Measurements from ENCODE around the gene IQGAP3.

The IQGAP3 gene

DNA sequence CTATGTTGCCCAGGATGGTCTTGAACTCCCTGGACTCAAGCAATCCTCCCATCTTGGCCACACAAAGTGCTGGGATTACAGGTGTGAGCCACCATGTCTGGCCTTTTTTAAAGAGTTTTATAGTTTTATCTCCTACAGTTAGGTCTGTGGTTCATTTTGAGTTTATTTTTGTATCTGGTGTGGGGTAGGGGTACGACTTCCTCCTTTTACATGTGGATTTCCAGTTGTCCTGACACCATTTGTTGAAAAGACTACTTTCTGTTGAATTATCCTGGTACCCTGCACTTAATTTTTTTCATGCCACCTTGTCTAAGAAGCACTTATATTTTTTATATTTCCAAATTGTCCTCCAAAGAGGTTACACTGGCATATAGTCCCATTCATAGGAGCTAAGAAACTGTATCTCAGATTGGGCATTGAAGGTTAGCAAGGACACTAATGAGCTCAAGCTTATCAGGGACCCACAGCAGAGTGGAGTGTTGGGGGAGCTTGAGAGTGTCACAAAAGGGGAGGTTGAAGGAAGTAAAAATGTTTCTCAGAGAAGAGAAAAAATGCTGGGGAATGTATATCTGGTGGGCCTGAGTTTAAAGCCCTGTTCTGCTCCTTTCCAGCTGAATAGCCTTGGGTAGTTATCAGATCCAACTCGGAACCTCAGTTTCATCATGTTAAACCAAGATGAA, 48.4 kb downstream of the IQGAP3 start:
- FAIRE-seq = peak; percentile 26
- DNase-seq (ENCODE audit: extremely low spot score, insufficient read length, low read depth) = no peak

DNA sequence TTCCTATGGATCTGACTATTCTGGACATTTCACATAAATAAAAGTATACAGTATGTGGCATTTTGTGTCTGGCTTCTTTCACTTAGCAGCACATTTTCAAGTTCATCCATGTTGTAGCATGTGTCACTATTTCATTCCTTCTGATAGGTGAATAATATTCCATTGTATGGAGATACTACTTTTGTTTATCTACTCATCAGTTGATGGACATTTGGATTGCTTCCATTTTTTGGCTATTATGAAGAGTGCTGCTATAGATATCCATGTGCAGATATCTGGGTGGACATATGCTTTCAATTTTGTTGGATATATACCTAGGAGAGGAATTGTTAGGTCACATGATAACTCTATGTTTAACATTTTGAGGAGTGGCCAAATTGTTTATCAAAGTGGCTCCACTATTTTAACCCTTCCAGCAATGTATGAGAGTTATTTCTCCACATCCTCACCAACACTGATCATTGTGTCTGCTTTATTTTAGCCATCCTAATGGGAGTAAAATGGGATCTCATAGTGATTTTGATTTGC, 49.9 kb downstream of the IQGAP3 start:
- no peak for FAIRE-seq

DNA sequence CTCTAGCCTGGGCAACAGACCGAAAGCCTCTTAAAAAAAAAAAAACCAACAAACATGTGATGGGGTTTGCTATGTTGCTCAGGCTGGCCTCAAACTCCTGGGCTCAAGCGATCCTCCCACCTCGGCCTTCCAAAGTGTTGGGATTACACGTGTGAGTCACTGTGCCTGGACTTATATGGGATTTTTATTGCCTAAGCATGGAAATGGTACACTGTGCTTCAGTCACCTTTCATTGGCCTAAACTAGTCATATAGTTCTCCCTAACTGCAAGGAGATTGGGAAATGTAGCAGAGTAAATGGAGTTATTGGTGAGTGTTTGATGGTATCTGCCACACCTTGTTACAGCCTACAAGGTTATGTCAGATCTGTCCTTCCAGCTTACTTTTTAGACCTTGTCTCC, 54.6 kb downstream of the IQGAP3 start:
- DNase-seq (ENCODE audit: extremely low spot score, insufficient read length, low read depth) = no peak
- FAIRE-seq = no peak

More for the DNA sequence above, 49.9 kb downstream of the IQGAP3 start:
- no peak for DNase-seq (ENCODE audit: extremely low spot score, insufficient read length, low read depth)

DNA sequence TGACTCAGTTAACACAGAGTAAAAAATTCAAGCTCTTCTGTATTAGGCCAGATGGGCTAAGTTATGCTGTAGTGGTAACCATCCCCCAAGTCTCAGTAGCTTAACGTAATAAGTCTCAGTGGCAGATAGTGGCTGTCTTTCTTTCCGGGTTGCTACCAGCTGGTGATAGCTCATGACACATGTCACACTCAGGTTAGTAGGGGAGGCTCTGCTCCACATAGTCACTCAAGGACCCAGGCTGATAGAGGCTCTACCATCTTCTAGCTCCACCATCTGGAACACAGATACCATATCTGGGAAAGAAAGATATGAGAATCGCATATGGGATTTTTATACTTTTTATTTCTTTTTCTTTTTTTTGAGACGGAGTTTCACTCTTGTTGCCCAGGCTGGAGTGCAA, 55.5 kb downstream of the IQGAP3 start:
- FAIRE-seq (no peak), DNase-seq (ENCODE audit: extremely low spot score, insufficient read length, low read depth) (no peak)

DNA sequence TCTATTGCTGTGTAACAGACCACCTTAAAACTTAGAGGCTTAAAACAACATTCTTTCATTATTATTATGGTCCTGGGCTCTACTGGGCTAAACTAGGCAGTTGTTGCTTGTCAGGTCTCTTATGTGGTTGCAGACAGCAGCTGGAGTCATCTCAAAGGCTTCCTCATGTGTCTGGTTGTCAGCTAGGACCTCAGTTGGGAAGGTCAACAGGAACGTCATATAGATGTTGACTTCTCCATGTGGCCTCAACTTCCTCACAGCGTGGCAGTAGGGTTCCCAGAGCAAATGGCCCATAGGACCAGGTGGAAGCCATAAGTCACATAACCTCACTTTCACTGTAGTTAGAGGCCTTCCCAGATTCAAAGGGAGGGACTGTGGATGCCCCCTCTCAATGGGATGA, 56.4 kb downstream of the IQGAP3 start:
- DNase-seq (ENCODE audit: extremely low spot score, insufficient read length, low read depth) (no peak), FAIRE-seq (no peak)

DNA sequence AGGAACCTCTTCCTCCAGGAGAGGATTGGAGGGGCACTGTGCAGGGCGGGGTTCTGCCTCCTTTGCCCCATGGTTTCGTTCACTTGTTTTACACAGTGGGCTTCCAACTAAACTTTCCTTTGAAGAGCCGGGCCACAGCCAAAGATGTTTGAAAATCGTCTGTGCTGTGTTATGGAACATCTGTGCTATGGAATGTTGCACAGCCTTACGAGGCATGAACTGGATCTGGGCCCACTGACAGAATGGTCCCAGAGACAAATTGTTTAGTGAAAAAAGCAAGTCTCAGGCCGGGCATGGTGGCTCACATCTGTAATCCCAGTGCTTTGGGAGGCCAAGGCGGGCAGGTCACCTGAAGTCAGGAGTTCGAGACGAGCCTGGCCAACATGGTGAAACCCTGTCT, 59.2 kb downstream of the IQGAP3 start:
- FAIRE-seq (no peak), DNase-seq (ENCODE audit: extremely low spot score, insufficient read length, low read depth) (no peak)

DNA sequence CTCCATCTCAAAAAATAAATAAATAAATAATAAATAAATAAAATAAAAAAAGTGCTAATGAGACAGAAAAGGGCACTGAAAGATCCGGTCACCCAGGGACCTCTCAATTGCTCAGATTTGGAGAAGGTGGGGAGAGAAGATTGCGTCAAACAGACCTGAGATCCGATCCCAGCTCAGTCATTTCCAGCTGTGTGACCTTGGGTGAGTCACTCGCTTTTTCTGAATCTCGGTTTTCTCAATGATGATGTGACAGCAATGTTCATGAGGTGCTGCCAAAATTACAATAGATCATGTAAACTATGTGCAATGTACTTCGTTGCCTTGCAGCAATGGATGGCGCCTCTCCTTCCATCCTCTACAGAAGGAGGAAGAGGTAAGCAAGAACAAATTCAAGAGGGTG, 60.7 kb downstream of the IQGAP3 start:
- no peak for DNase-seq (ENCODE audit: extremely low spot score, insufficient read length, low read depth)
- FAIRE-seq = no peak

DNA sequence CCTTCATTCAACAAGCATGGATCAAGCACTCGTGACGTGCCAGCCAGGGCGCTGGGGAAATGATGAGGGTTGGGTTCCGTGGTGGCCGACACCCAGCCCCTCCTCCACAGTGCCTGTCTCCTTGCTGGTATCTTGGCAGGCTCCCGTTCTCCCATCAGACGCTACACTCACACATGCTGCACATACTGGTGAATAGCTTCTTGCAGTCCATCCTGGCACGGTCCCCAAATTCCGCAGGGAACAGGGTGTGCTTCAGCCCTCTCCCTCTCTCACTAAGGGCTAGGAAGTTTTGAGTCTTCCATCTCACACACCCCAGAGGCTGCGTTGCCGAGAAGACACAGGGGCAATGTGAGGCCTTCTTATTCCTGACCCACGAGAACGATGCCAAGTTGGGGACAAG, 61.7 kb downstream of the IQGAP3 start:
- no peak for DNase-seq (ENCODE audit: extremely low spot score, insufficient read length, low read depth)
- no peak for FAIRE-seq

DNA sequence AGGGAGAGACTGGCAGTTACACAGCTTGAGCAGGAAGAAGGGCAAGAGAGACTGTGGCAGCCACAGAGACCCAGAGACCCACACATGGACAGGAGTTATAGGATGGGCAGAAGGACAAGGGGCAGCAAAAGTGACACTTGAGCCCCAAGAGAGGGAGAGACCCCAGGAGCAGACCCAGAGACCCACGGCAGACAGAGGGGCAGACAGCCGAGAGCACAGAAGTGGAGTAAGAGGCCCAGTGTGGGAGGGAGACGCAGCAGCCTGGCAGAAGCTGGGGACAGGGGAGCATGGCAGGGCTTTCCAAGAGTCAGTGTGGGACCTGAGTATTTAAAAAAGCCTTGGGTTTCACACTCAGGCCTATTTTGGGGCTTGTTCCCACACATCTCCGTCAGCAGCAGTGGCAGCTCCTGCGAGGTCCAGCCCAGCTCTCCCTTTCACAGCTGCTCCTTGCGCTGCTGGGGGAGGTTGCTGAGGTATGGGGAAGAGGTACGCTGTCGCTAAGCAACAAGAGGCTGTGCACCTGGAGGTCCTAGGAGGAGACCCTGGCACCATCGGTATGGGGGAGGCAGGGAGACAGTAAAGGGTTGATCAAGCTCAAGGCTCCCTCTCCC, 62.8 kb downstream of the IQGAP3 start:
- FAIRE-seq (no peak), DNase-seq (ENCODE audit: extremely low spot score, insufficient read length, low read depth) (no peak)

DNA sequence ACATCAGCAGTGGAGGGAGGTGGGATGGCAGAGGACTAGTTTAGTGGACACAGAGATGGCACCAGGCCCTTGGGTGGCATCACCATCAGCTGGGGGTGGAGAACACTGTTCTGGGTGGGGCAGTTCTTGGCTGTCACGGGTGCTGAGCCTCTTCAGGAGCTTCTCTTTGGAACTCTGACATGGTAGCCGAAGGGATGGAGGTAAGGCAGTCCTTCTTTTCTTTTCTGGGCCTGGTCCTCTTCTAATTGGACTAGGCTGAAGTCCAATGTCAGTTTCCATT, 63.5 kb downstream of the IQGAP3 start:
- FAIRE-seq = no peak
- no peak for DNase-seq (ENCODE audit: extremely low spot score, insufficient read length, low read depth)

DNA sequence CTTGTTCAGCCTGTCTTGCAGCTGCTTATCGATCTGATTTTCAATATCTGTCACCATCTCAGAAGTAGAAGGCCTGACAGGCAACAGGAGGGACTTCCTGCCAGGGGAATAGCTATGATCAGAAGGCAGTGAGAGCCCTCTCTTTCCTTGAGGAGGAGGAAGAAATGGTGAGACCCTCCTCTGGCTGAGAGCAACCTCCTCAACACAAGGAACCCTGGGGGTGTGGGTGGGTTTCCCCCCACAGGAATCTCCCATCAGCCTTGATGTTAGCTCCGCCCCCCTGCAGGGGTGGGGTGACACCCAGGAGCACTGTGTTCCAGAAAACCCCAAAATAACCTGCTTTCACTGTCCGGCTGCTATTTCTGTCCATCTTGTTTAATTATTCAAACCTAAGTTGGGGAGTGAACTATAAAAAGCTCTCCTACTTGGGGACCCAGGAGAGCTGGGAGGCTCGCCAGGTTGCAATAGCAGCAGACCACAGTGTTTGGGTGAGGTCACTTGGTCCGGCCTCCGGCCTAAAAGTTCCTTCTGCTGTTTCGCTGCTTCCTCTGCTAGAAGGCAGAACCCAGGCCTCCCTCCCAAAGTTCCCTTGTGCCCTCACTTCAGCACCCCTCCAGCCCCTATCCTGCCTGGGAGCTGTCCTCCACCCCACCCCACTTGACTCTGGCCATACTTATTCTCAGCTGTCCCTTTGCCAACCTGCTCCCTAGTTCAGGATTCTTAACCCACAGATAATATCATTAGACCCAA, 64.0 kb downstream of the IQGAP3 start:
- no peak for DNase-seq (ENCODE audit: extremely low spot score, insufficient read length, low read depth)
- FAIRE-seq = peak; percentile 65

DNA sequence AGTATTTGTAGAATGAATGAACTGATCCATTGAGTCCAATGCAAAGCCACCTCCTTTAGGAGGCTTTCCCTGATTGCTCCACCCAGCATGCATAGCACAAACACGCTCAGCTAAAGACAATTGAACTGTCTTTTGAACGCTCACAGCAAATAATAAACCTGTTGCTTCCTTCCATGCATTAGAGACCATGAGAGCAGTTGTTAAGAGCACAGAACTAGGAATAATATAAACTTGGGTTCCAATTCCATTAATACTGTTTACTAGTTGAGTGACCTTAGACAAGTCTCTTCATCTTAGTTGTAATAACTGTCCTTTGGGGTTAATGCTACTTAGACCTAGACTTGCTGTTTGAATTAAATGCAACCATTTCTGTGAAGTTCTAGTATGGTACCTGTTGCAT, 65.9 kb downstream of the IQGAP3 start:
- DNase-seq (ENCODE audit: extremely low spot score, insufficient read length, low read depth) (no peak), FAIRE-seq (no peak)

DNA sequence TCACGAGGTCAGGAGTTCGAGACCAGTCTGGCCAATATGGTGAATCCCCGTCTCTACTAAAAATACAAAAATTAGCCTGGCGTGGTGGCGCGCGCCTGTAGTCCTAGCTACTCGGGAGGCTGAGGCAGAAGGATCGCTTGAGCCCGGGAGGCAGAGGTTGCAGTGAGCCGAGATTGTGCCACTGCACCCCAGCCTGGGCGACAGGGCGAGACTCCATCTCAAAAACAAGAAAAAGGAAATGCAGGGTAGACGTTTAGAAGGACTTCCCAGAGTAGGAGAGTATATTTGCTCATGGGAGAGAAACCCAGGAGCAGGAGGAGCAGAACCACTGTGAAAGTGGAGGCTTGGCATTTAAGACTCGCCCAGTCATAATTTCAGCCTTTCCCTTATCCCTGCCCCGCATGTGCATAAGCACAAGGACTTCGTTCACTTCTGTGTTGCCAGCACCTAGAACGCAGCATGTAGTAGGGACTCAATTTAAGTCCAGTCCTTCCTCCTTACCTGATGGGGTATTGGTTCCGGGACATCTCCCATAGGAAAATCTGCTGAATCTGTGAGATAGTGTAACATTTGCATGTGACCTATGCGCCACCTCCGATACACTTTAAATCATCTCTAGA, 66.6 kb downstream of the IQGAP3 start:
- FAIRE-seq (no peak), DNase-seq (ENCODE audit: extremely low spot score, insufficient read length, low read depth) (no peak)

DNA sequence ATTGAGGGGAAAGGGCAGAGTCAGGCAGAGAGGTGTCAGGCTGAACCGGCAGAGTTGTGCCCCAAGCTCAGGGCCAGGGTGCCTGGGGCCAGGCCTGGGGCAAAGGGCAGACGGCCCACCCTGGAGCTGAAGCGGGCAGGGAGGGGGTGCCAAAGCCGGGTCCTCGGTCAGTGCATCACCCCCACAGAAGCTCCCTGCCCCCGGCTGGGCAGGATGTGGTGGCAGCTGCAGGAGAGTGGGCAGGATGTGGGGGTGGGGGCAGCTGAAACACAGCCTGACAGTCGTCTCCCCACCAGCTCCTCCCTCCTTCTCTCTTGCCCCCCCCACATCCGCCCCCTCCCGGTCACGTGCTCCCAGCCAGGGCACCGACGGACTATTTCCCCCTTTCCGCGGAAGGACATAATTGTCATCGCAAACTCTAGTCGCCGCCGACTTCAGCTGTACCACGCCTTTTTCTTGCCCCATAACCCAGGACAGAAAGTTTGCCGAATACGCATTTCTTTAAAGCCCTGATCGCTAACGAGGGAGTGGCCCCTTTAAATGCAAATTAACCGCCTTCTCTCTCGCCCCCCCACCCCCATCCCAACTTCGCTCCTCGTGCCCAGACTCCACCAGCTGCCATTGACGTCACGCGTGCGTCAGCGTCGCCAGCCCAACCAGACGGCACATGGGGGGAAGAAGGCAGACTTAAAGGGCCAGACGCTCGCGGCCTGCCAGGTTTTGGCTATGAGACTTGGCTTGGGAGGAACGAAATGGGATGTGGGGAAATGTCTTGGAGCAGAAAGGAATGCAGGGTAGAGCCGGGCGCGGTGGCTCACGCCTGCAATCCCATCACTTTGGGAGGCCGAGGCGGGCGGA, 67.3 kb downstream of the IQGAP3 start:
- FAIRE-seq (peak; percentile 93), DNase-seq (ENCODE audit: extremely low spot score, insufficient read length, low read depth) (no peak)

DNA sequence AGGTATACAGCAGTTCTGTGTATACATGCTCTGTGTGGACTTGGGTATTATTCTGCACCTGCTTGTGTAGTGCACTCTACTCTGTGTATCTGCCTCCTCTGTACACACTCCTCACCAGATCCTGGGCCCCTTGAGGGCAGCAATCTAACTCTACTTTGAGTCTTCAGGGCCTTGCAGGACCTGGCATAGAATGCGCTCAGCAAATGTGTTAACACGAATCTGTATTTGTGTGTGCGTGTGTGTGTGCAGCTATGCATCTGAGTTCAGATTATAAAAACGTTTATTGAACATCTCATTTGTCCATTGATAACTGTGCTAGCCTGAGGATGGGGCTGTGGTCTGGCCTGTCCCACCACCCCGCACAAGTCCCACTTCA, 67.9 kb downstream of the IQGAP3 start:
- no peak for DNase-seq (ENCODE audit: extremely low spot score, insufficient read length, low read depth)
- no peak for FAIRE-seq

DNA sequence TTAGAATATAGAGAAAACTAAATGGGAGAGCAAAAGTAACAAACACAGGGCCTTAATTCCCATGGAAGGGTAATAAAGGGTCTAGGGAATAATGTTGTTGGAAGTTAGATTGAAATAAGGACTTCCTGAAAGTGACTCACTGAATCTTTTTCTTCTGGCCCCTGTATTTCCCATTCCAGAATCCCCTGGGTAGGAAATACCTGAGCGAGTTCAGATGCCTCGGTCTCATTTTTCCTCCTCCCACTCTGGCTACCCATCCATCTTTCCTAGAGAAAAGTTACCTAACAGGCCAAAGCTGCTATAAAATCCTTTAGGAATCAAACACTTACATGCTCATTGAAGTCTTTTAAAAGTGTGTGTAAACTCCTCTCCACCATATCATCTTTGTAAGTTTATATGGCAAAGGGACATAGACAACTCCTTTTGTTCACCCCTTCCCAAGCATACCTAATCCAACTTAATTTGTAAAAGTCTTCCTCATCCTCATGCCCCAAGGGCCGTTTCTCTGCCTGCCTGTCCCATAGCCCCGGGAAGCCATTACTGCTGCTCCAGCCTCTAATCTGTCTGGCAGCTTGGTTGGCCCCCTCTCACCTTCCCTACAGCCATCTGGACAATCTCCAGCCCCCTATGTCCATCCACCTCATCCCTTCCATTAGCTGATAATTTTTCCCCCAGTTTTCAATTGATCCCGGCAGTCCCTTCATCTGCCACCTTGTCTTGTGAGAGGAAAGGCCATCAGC, 68.5 kb downstream of the IQGAP3 start:
- FAIRE-seq (no peak), DNase-seq (ENCODE audit: extremely low spot score, insufficient read length, low read depth) (no peak)

DNA sequence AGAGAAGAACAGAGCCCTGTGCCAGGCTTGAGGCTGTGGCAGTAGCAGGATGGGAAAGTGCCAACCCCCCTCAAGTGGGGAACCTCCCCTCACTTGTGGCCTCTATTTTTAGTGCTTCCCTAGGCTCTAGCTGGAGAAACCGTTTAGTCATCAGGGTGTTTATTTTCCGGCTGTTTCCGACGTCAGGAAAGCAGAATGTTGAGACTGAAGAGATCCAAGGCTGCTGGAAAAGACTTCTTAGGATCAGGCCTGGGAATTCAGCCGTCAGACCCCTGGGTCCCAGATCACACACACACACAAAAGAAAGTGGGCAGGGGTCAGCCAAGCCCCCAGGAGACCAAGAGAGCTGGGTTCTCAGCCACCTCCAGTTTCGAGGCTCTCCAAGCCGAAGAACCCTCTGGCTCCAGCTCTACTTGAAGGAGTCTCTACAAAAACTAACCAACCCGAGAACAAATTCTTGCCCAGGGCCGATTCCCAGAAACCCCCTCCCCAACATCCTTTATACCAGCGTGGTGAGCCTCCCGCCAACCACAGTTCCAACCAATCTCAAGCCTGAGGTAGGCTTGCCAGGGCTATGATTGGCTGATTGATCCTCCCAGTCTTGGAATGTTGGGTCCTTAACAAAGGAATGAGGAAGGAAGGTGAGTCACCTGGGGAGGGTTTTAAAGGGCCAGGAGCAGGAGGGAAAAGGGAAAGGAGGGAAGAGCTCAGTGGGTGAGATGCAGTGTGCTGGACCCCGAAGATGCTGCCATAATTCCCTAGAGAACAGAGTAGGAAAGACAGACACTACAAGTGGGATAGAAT, 69.3 kb downstream of the IQGAP3 start:
- FAIRE-seq = no peak
- no peak for DNase-seq (ENCODE audit: extremely low spot score, insufficient read length, low read depth)

DNA sequence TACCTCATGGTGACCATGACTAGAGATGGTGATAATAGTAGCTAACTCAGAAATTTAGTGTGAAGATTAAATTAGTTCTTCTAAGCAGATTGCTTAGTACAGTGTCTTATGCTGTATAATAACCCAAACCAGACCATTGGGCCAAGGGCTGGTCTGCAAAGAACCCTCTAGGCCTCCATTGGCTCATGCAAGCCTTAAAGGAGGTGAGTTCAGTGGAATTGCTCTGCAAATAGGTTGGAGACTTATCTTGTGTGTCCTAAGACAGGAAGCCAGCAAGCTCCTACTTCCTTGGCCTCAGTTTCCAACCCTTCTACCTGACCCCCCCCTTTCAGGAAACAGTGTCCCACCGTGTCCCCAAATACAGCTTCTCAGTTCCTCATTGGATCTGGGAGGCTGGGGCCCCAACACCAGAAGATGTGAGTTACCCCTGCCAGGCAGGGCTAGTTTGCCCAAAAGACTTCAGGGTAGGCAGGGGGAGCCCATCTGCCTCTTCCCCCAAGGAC, 69.9 kb downstream of the IQGAP3 start:
- DNase-seq (ENCODE audit: extremely low spot score, insufficient read length, low read depth) = no peak
- FAIRE-seq = no peak

Data from GM18507 (cell line).